Suprapubic skin (tissue), 3 donors: ENCODE data around the gene CC2D2A.

Experiments
- CTCF ChIP-seq, 2 donors: fragments of 200-600 bp in 1 of 2; fragments of 450-650 bp in 1 of 2; sonication (generic) in 1 of 2; IDR thresholded peaks; one replicate each; pipeline ENCODE4 v1.5.1; 2016 to 2019; ENCODE audit warnings: antibody characterized with exemption in 2 of 2, mild to moderate bottlenecking in 1 of 2, moderate library complexity in 1 of 2
- POLR2AphosphoS5 ChIP-seq, 3 donors: sonication (generic); formaldehyde crosslinking; IDR thresholded peaks; one replicate each; pipeline ENCODE4 v1.6.1; 2017; ENCODE audit warnings: antibody characterized with exemption in 3 of 3

GRCh38 chr4:15584785-15585184 lies 115.1 kb downstream of the CC2D2A start:
- no peak for TF ChIP-seq CTCF (IDR thresholded peaks at IDR 0.05)
- TF ChIP-seq POLR2AphosphoS5 (IDR thresholded peaks at IDR 0.05) = no peak
